ENCODE measurements around the gene STIM2. TPM values are rescaled to one million over a fixed set of nuclear protein-coding genes. Genes with fewer than 3 reads are reported as not detected.

Gene STIM2
- total and polyA plus RNA-seq, 2 of the 4 experiments (the other 2 are of a cell fraction): 16.1 to 27.6 TPM

DNA sequence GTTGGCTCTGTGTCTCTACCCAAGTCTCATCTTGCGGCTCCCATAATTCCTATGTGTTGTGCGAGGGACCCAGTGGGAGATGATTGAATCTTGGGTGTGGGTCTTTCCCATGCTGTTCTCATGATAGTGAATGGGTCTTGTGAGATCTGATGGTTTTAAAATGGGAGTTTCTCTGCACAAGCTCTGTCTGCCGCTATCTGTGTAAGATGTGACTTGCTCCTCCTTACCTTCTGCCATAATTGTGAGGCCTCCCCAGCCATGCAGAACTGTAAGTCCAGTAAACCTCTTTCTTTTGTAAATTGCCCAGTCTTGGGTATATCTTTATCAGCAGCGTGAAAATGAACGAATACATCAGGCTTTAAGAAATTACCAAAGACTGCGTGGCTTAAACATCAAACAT, 31.2 kb downstream of the STIM2 start:
- no peak overlapping the region for H3K9ac ChIP-seq (ENCODE audit: low read depth, low read length)
- H3K4me3 ChIP-seq (ENCODE audit: insufficient read depth, low read depth, low read length): no peak overlapping the region
- CTCF ChIA-PET: no interaction called here
- no peak overlapping the region for H2BK5ac ChIP-seq (ENCODE audit: low read depth, low read length, poor library complexity, severe bottlenecking)
- H3K27me3 ChIP-seq (ENCODE audit: control insufficient read depth, insufficient read depth, low read length): no peaks in the 10 kb centered on the region
- no peak overlapping the region for H4K91ac ChIP-seq (ENCODE audit: insufficient read depth, low read depth, low read length)
- no peak overlapping the region for H2BK20ac ChIP-seq (ENCODE audit: low read depth, low read length)
- TF ChIP-seq MAFK (IDR thresholded peaks at IDR 0.05; ENCODE audit: low read depth, low read length): no peak
- TF ChIP-seq RCOR1 (IDR thresholded peaks at IDR 0.05; ENCODE audit: insufficient replicate concordance, low read length): no peak
- TF ChIP-seq RFX5 (IDR thresholded peaks at IDR 0.05; ENCODE audit: low read depth, low read length): no peak
- no peak for TF ChIP-seq MAZ (IDR thresholded peaks at IDR 0.05; ENCODE audit: borderline replicate concordance, low read depth, low read length)
- TF ChIP-seq BHLHE40 (IDR thresholded peaks at IDR 0.05; ENCODE audit: low read depth, low read length): no peak
- no peak for TF ChIP-seq SMC3 (IDR thresholded peaks at IDR 0.05; ENCODE audit: low read depth, low read length)
- TF ChIP-seq USF2 (IDR thresholded peaks at IDR 0.05; ENCODE audit: low read depth, low read length): no peak
- no peak for TF ChIP-seq CHD1 (IDR thresholded peaks at IDR 0.05; ENCODE audit: low read depth, low read length)
- TF ChIP-seq FOS (IDR thresholded peaks at IDR 0.05; ENCODE audit: low read depth, low read length): no peak
- no peak for TF ChIP-seq NFE2L2 (IDR thresholded peaks at IDR 0.05; ENCODE audit: low read depth, low read length)
- TF ChIP-seq MXI1 (IDR thresholded peaks at IDR 0.05; ENCODE audit: borderline replicate concordance, low read depth, low read length): no peak
- no peak for TF ChIP-seq CTCF (conservative IDR thresholded peaks at IDR 0.05; ENCODE audit: low read depth, low read length)
- TF ChIP-seq ELK1 (IDR thresholded peaks at IDR 0.05; ENCODE audit: borderline replicate concordance, low read depth, low read length): no peak
- peaks cover 3% of the 10 kb centered on the region for H3K4me1 ChIP-seq (ENCODE audit: control insufficient read depth, insufficient read depth, low read length)
- H4K20me1 ChIP-seq (ENCODE audit: insufficient read depth, low read length): no peaks in the 10 kb centered on the region; the same call in 1 of the 2 replicates
- DNase-seq: no peak
- no peak overlapping the region for H3K14ac ChIP-seq (replicated peaks; ENCODE audit: low read depth, low read length)
- dilution Hi-C loops (cut with HindIII; ENCODE audit: low sequenced_read_pairs, unreplicated experiment) (no loop called here), in situ Hi-C loops (cut with MboI; ENCODE audit: low sequenced_read_pairs) (no loop called here), intact Hi-C loops (cut with micrococcal nuclease) (no loop called here)
- H3K23ac ChIP-seq (ENCODE audit: low read depth, low read length): no peak overlapping the region
- H3K56ac ChIP-seq (ENCODE audit: extremely low read depth, insufficient read depth, low read length): no peak overlapping the region
- no peak overlapping the region for H3K18ac ChIP-seq (ENCODE audit: low read depth, low read length)
- no peak overlapping the region for H3K4ac ChIP-seq (ENCODE audit: low read depth, low read length)
- H2AFZ ChIP-seq (replicated peaks; ENCODE audit: low read length, poor library complexity): no peak overlapping the region
- no peak overlapping the region for H4K8ac ChIP-seq (ENCODE audit: low read depth in 2 of 2, low read length in 2 of 2)
- no peak overlapping the region for H2AK9ac ChIP-seq (replicated peaks; ENCODE audit: low read depth, low read length, poor library complexity)
- no peak for ATAC-seq (ENCODE audit: low read depth)
- no peak overlapping the region for H3K4me2 ChIP-seq (ENCODE audit: low read depth, low read length)
- H3K9me3 ChIP-seq (ENCODE audit: control insufficient read depth, insufficient read depth, low read length): no peaks in the 10 kb centered on the region
- no TSS peak for BruUV-seq (replicated peaks)
- H3K36me3 ChIP-seq (ENCODE audit: control insufficient read depth, insufficient read depth, low read length): no peaks in the 10 kb centered on the region
- H4K5ac ChIP-seq (ENCODE audit: low read depth, low read length): no peak overlapping the region
- H3K79me1 ChIP-seq (ENCODE audit: low read depth in 1 of 2, low read length in 2 of 2): peaks cover 24 to 30% of the 10 kb centered on the region in 2 experiments
- no peak overlapping the region for H2BK15ac ChIP-seq (ENCODE audit: low read depth, low read length)
- H3K27ac ChIP-seq (ENCODE audit: insufficient read depth, low read length): no peak overlapping the region
- no peak overlapping the region for H2AK5ac ChIP-seq (ENCODE audit: low read depth, low read length)
- WGBS, 2 experiments (ENCODE audit: extremely low coverage in 2 of 2, insufficient read length in 1 of 2): no CpG with 5 or more reads among the region's 6 CpGs
- POLR2A ChIA-PET (ENCODE audit: unreplicated experiment): no interaction called here
- H3K9me1 ChIP-seq (ENCODE audit: insufficient read depth, low read length): 0 out of 2 replicates have a peak, but pooled peaks cover 4% of the 10 kb centered on the region
- H2BK120ac ChIP-seq (ENCODE audit: low read depth, low read length): no peak overlapping the region
